Vagina (tissue), 2 donors: ENCODE data around the gene SIRT7.

ENCODE experiments used
- POLR2A ChIP-seq, 2 donors: fragments of 450-650 bp; IDR thresholded peaks; one replicate each; pipeline ENCODE4 v1.6.1; 2017; ENCODE audit warnings: antibody characterized with exemption in 2 of 2, mild to moderate bottlenecking in 2 of 2, moderate library complexity in 2 of 2
- TF ChIP-seq, protein P1 (sequence below), 3 experiments: fragments of 450-650 bp in 2 of 3; fragments of 200-600 bp in 1 of 3; sonication (generic) in 1 of 3; IDR thresholded peaks; one replicate each; pipeline ENCODE4 v1.5.1; 2017 to 2019; ENCODE audit warnings: antibody characterized with exemption in 3 of 3, mild to moderate bottlenecking in 2 of 3, moderate library complexity in 2 of 3

DNA sequence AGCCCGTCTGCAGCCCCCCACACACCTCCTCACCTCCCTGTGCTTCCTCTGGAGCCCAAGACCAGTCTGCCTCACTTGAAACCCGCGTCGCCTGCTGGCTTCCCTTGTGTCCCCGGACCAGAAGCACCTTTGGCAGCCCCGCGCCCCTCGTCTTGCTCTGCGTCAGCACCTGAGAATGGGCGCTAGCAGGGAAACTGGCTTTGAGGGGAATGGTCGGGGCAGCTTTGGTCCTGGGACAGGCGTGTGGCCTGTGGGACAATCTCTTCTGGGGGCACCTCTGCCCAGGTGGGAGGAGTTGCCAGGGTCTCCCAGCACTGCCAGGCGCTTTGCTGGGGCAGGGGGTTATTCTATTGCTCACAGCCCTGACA lies 13.2 kb upstream of the SIRT7 start:
- TF ChIP-seq, protein P1, sequence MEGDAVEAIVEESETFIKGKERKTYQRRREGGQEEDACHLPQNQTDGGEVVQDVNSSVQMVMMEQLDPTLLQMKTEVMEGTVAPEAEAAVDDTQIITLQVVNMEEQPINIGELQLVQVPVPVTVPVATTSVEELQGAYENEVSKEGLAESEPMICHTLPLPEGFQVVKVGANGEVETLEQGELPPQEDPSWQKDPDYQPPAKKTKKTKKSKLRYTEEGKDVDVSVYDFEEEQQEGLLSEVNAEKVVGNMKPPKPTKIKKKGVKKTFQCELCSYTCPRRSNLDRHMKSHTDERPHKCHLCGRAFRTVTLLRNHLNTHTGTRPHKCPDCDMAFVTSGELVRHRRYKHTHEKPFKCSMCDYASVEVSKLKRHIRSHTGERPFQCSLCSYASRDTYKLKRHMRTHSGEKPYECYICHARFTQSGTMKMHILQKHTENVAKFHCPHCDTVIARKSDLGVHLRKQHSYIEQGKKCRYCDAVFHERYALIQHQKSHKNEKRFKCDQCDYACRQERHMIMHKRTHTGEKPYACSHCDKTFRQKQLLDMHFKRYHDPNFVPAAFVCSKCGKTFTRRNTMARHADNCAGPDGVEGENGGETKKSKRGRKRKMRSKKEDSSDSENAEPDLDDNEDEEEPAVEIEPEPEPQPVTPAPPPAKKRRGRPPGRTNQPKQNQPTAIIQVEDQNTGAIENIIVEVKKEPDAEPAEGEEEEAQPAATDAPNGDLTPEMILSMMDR (IDR thresholded peaks at IDR 0.05): no peak
- TF ChIP-seq POLR2A (IDR thresholded peaks at IDR 0.05): no peak
